Hepatocyte (in vitro differentiated cells): Measurements from ENCODE around the gene ADAMTS2. TPM values are rescaled to one million over a fixed set of nuclear protein-coding genes. Genes with fewer than 3 reads are reported as not detected.

ENCODE experiments used
- DNase-seq: peaks from one replicate; pipeline ENCODE4 v3.0.0-alpha.2; 2016; ENCODE audit warnings: low spot score
- H2AFZ ChIP-seq: fragments of 200-600 bp; sonication (generic); 2 replicates; pipeline ENCODE4 v1.6.0; 2016; ENCODE audit warnings: antibody characterized with exemption, mild to moderate bottlenecking
- H3K27ac ChIP-seq: fragments of 200-600 bp; sonication (generic); 2 replicates; pipeline ENCODE4 v1.5.1; 2016; ENCODE audit warnings: mild to moderate bottlenecking
- H3K27me3 ChIP-seq: fragments of 200-600 bp; sonication (generic); 2 replicates; pipeline ENCODE4 v1.6.1; 2016
- H3K36me3 ChIP-seq: fragments of 200-600 bp; sonication (generic); replicated peaks from 2 replicates; pipeline ENCODE4 v1.5.1; 2016; ENCODE audit warnings: low read depth; ENCODE audit not compliant: insufficient read depth
- H3K4me1 ChIP-seq: fragments of 200-600 bp; sonication (generic); 2 replicates; pipeline ENCODE4 v1.5.1; 2016; ENCODE audit warnings: mild to moderate bottlenecking, moderate library complexity; ENCODE audit not compliant: insufficient read depth
- H3K4me2 ChIP-seq: fragments of 200-600 bp; sonication (generic); 2 replicates; pipeline ENCODE4 v1.6.0; 2016
- H3K4me3 ChIP-seq: fragments of 200-600 bp; sonication (generic); 2 replicates; pipeline ENCODE4 v1.5.1; 2016; ENCODE audit warnings: mild to moderate bottlenecking
- H3K79me2 ChIP-seq: fragments of 200-600 bp; sonication (generic); 2 replicates; pipeline ENCODE4 v1.6.0; 2017; ENCODE audit warnings: mild to moderate bottlenecking
- H3K9me2 ChIP-seq: fragments of 200-600 bp; sonication (generic); replicated peaks from 2 replicates; pipeline ENCODE4 v1.6.0; 2017; ENCODE audit warnings: mild to moderate bottlenecking; ENCODE audit not compliant: insufficient read depth
- H3K9me3 ChIP-seq: fragments of 200-600 bp; sonication (generic); 2 replicates; pipeline ENCODE4 v1.5.1; 2016; ENCODE audit warnings: low read depth, mild to moderate bottlenecking
- H4K20me1 ChIP-seq: fragments of 200-600 bp; sonication (generic); 2 replicates; pipeline ENCODE4 v1.6.0; 2016; ENCODE audit warnings: mild to moderate bottlenecking; ENCODE audit not compliant: insufficient read depth, poor library complexity, severe bottlenecking
- EZH2 ChIP-seq: fragments of 200-600 bp; sonication (generic); IDR thresholded peaks from 2 replicates; pipeline ENCODE4 v1.6.1; 2016; ENCODE audit warnings: antibody characterized with exemption, mild to moderate bottlenecking, borderline replicate concordance
- EZH2phosphoT487 ChIP-seq: fragments of 200-600 bp; sonication (generic); IDR thresholded peaks from one replicate; pipeline ENCODE4 v1.6.1; 2018; ENCODE audit warnings: antibody characterized with exemption, mild to moderate bottlenecking, low read depth, moderate library complexity; ENCODE audit not compliant: unreplicated experiment, severe bottlenecking
- WGBS: methylation state at CpG from one replicate; pipeline ENCODE4 v1.1.6; 2016; ENCODE audit warnings: low lambda C conversion rate; ENCODE audit errors: missing lambda C conversion rate; 5-methylcytosine and 5-hydroxymethylcytosine counted together
- polyA plus RNA-seq: library from polyadenylated mRNA; unstranded; fragments of >200 nt; fragmentation: Nextera tagmentation; extraction: Ambion mirVana; gene quantifications from 2 replicates; pipeline ENCODE4 v1.2.1, GENCODE V29; 2016
- total RNA-seq: library from RNA; depleted of rRNA; stranded (reverse); fragments of >200 nt; gene quantifications from 2 replicates; pipeline ENCODE4 v1.2.3, GENCODE V29; 2014
- TF ChIP-seq, protein P1 (sequence below): fragments of 200-600 bp; sonication (generic); IDR thresholded peaks from 2 replicates; pipeline ENCODE4 v1.5.1; 2016; ENCODE audit warnings: antibody characterized with exemption, mild to moderate bottlenecking; ENCODE audit not compliant: poor library complexity

The ADAMTS2 gene
- total and polyA plus RNA-seq, 2 experiments from 2014 or later, result 55.4 to 78.8 TPM

DNA sequence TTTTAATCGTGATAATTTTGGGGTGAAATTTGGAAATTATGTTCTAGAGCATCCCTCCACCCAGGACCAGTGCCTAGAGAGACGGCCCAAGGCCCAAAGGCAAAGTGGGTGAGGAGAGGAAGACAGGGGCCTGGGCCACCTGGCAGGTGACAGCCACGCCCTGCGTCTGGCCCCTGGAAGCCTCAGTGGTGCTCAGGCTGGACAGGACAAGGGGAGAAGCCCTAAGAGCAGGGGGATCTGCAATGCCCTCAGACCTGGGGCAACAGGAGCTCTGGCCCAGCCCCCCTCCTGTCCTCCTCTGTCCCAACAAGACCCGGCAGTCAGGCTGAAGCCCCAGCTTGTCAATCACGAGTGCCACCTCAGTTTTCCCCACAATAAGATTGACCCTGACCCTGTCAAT, 134.8 kb downstream of the ADAMTS2 start:
- Histone ChIP-seq H3K27ac (no peak overlapping the region), H3K9me3 (no peaks in the 10 kb centered on the region), H4K20me1 (peaks cover 5% of the 10 kb centered on the region), H3K27me3 (no peaks in the 10 kb centered on the region), H3K4me2 (no peak overlapping the region), H3K79me2 (no peaks in the 10 kb centered on the region), H3K9me2 (no peaks in the 10 kb centered on the region), H2AFZ (no peak overlapping the region), H3K4me3 (no peak overlapping the region), H3K4me1 (no peaks in the 10 kb centered on the region), H3K36me3 (no peaks in the 10 kb centered on the region)
- no peak for TF ChIP-seq EZH2phosphoT487
- no peak for TF ChIP-seq EZH2
- TF ChIP-seq, protein P1, sequence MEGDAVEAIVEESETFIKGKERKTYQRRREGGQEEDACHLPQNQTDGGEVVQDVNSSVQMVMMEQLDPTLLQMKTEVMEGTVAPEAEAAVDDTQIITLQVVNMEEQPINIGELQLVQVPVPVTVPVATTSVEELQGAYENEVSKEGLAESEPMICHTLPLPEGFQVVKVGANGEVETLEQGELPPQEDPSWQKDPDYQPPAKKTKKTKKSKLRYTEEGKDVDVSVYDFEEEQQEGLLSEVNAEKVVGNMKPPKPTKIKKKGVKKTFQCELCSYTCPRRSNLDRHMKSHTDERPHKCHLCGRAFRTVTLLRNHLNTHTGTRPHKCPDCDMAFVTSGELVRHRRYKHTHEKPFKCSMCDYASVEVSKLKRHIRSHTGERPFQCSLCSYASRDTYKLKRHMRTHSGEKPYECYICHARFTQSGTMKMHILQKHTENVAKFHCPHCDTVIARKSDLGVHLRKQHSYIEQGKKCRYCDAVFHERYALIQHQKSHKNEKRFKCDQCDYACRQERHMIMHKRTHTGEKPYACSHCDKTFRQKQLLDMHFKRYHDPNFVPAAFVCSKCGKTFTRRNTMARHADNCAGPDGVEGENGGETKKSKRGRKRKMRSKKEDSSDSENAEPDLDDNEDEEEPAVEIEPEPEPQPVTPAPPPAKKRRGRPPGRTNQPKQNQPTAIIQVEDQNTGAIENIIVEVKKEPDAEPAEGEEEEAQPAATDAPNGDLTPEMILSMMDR, result no peak
- DNase-seq, result no peak
- 93% methylated on average over 6 of the region's 6 CpGs for whole genome bisulfite sequencing

DNA sequence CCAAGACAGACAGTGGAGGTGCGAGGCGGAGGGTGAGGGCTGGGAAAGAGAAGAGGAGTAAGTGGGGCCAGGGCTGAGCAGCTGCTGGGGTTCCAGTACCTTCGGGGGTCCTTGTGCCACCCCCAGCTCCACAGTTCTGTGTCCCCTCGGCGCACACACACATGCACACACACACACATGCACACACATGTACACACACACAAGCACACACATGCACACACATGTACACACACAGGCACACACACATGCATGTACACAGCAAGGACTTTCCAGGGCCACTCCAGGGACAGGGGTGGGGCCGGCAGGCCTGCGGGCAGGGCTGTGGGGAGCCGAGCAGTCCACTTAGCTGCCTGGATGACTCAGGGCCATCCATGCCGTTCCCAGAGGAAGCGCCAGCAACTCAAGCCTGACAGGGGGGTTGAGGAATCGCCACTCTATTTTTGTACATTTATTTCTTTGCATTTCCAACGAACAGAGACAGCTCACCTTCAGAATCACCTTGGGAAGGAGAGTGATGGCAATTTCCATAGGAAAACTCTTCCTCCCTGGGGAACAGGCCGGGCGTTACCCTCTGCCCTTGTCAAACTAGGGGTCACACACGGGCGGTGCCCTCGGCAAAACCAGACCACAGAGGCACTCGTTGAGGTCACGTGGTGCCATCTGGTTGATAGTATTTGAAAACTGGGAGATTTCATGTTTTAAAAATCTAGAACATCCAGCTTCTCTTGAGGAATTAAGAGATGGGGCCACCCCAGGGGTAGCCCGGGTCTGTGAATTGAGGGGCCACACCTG, 135.7 kb downstream of the ADAMTS2 start:
- no peak overlapping the region for H3K27ac ChIP-seq
- H3K4me3 ChIP-seq, result no peak overlapping the region
- H2AFZ ChIP-seq, result no peak overlapping the region
- H3K9me2 ChIP-seq, result no peaks in the 10 kb centered on the region
- H3K27me3 ChIP-seq, result no peaks in the 10 kb centered on the region
- WGBS, result 84% methylated on average over 19 of the region's 20 CpGs
- peaks cover 5% of the 10 kb centered on the region for H4K20me1 ChIP-seq
- no peaks in the 10 kb centered on the region for H3K36me3 ChIP-seq
- H3K9me3 ChIP-seq, result no peaks in the 10 kb centered on the region
- no peak for DNase-seq
- H3K4me1 ChIP-seq, result no peaks in the 10 kb centered on the region
- TF ChIP-seq EZH2phosphoT487 (no peak), EZH2 (no peak)
- TF ChIP-seq, protein P1, result no peak
- no peaks in the 10 kb centered on the region for H3K79me2 ChIP-seq
- no peak overlapping the region for H3K4me2 ChIP-seq

DNA sequence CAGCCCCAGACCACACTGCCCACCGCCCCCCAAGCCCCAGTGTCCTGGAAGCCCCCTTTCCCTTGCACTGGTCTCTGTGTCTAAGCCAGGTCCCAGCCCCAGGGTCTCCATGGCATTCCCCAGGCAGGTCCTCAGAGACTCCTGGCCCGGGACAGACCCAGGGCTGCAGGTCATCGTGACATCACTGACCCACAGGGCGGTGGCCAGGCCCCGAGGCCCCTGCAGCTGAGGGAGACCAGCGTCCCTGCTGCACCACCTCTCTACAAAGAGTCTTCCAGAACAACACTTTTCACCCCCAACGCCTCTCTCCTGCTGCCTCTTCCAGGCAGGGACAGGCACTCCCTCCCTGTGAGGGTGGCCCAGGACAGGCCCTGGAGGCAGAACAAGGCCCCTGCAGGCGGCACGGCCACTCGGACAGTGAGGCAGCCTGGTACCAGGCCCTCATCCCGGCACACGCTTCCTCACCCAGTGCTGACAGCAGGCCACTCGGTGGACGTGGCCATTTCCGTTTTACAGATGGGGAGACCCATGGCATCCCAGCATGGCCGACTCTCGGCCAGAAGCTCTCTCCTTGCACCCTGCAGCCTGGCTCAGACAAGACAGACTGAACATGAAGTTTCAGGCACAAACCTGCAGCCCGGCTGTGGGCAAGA, 136.4 kb downstream of the ADAMTS2 start:
- Histone ChIP-seq H3K4me2 (no peak overlapping the region), H3K79me2 (no peaks in the 10 kb centered on the region), H3K9me2 (no peaks in the 10 kb centered on the region)

More for the DNA sequence above, 136.4 kb downstream of the ADAMTS2 start:
- no peak overlapping the region for H3K27ac ChIP-seq
- no peak for DNase-seq
- H3K36me3 ChIP-seq, result no peaks in the 10 kb centered on the region
- H3K9me3 ChIP-seq, result no peaks in the 10 kb centered on the region
- H3K27me3 ChIP-seq, result no peaks in the 10 kb centered on the region
- no peak overlapping the region for H3K4me3 ChIP-seq
- H2AFZ ChIP-seq, result no peak overlapping the region
- TF ChIP-seq, protein P1, result no peak
- TF ChIP-seq EZH2phosphoT487 (no peak), EZH2 (no peak)
- WGBS, result 91% methylated on average over 18 of the region's 18 CpGs
- no peaks in the 10 kb centered on the region for H3K4me1 ChIP-seq
- H4K20me1 ChIP-seq, result peaks cover 5% of the 10 kb centered on the region
